HG02759 (cell line): Measurements from ENCODE around the gene RUFY3.
"Not testable (repeated sequence)": the region's sequence is repeated elsewhere in the genome, so short reads cannot be mapped to it uniquely, and the experiment has no call there.

Source experiments
- ATAC-seq: cut with Tn5 transposase; IDR thresholded peaks from one replicate; pipeline ENCODE4 v1.9.1; 2021; ENCODE audit warnings: mild to moderate bottlenecking, moderate library complexity; ENCODE audit not compliant: unreplicated experiment

RUFY3 gene

GRCh38 chr4:70769396-70769795 is 47.6 kb downstream of the RUFY3 start:
- not testable (repeated sequence) for ATAC-seq

DNA sequence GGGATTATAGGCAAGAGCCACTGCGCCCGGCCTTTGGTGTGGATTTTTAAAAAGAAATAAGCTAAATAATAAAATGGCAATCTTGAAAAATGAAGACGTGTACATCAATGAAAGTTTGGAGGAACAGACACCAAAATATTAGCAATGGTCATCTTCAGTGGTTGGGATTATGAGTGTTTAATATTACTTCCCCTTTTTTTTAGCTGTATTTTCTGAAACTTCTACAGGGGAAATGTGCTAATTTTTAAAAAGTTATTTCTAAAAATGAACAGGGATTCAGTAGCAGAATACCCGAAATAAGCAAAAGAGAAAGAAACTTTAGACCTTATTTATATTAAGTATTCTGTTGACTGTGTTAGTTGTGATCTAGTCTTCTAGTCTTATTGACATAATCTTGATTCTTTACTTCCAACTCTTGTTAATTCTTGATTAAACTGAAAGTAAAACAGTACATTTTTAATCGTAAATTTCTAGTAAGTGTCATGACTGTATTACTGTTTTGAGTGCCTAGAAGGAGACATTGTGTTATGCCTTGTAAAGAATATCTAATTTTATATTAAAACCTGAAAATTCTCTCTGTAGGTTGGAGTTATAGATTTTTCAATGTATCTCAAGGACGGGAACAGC is 51.3 kb downstream of the RUFY3 start:
- no peak for ATAC-seq

GRCh38 chr4:70778888-70779422 is 57.2 kb downstream of the RUFY3 start:
- ATAC-seq: no peak

- ATAC-seq: no peak
Measured at GRCh38 chr4:70783096-70783495, 61.3 kb downstream of the RUFY3 start.

GRCh38 chr4:70787496-70787895 is 65.7 kb downstream of the RUFY3 start:
- ATAC-seq: no peak

DNA sequence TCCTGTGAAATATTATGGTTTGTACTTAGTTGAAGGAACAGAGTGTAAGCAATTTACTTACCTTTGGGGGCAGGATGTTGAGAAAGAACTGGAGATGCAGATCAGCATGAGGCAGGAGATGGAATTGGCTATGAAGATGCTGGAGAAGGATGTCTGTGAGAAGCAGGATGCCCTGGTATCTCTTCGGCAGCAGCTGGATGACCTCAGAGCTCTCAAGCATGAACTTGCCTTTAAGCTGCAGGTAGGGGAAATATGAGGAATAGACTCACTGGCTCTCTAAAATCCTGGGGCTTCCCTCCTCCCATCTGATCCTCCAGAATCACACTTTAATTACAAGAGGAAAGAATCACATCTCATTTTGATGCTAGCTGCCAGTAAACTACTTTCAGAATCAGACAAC is 67.0 kb downstream of the RUFY3 start:
- ATAC-seq: no peak

- ATAC-seq: no peak
Measured at GRCh38 chr4:70793626-70794025, 71.9 kb downstream of the RUFY3 start.

GRCh38 chr4:70801265-70801809 is 79.6 kb downstream of the RUFY3 start:
- ATAC-seq: peak; percentile 62

DNA sequence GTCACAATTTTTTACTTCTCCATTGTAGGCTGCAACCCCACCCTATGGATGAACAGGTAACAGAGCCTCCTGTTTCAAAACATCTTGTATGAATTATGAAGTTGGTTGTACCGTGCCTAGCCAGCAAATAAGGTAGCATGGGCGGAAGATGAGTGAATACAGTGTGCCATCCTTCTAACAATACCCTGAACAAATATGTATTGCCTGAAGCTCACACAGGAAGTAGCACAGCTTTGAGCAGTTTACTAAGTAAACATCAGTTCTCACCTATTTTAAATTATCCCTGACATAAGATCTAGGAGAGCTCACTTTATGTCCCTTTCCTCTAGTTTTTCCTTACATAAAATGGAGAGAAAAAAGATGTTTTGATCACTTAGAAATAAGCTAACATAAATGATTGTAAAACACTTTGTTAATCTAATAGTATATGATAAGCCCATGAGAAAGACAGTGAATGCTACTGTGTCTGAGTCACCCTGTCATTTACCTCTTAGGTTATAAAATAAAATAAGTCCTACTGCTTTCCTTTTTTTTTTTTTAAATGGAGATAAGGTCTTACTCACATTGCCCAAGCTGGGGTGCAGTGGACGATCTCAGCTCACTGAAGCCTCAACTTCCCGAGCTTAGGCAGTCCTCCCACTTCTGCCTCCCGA is 81.3 kb downstream of the RUFY3 start:
- no peak for ATAC-seq

DNA sequence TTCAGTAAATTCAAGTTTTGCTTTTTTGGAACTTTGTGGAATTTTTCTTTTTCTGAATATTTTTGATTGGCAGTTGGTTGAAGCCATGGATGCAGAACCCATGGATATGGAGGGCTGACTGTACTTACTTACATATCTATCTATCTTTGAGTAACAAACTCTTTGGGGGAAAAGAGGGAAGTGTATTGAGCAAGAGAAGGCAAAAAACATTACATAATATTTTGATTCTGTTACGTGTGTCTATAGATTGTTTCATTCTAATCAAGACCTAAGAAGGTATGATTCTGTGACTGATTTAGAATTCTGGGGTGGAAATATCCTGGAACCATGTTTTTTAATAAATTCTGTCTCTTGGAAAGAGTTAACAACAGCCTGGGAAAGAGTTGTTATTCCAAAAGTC is 86.4 kb downstream of the RUFY3 start:
- no peak for ATAC-seq

- no peak for ATAC-seq
Measured at GRCh38 chr4:70815370-70815769, 93.6 kb downstream of the RUFY3 start.

DNA sequence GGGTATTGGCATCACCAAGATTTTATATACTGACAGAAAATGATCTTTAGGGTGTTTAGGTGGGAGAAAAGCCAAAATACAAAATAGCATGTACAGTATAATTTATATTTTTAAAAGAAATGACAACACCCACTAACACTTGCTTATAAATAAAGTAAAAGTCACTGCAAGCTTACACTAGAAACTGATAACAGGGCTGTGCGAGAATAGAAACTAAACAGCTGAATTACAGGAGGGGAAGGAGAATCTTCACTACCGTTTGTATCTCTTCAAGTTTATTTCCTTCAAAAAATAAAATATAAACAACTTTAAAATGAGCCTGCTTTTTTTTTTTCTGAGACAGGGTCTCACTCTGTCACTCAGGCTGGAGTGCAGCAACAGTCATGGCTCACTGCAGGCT is 95.1 kb downstream of the RUFY3 start:
- ATAC-seq: no peak

- peak; percentile 57 for ATAC-seq
Measured at GRCh38 chr4:70818173-70818855, 96.5 kb downstream of the RUFY3 start.

DNA sequence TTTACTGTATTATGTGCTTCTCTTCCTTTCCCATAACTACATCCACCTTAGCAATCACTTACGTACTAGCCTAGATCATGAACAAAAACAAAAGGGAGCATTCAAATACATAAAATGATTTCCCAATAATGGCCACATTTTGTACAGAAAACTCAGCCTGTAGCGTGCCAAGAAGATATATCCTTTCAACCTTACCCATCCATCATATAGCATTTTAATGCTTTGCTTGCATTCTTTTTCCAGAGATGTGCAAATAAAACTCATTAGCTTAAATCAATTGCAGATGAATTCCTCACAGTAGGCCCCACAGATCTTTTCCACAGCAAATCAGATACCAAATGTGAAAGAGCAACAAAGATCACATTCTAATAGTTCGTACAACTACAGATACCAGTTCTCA is 97.2 kb downstream of the RUFY3 start:
- ATAC-seq: no peak

GRCh38 chr4:70829015-70829414 is 107.3 kb downstream of the RUFY3 start:
- no peak for ATAC-seq

DNA sequence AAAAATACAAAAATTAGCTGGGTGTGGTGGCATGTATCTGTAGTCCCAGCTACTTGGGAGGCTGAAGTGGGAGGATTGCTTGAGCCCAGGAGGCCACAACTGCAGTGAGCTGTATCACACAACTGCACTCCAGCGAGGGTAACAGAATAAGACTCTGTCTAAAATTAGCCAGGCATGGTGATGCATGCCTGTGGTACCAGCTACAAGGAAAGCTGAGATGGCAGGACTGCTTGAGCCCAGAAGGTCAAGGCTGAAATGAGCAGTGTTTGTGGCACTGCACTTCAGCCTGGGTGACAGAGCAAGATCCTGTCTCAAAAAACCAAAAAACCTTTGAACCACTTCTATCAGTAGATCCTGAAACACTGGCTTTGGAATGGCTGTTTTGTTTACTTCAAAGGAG is 107.7 kb downstream of the RUFY3 start:
- ATAC-seq: no peak

DNA sequence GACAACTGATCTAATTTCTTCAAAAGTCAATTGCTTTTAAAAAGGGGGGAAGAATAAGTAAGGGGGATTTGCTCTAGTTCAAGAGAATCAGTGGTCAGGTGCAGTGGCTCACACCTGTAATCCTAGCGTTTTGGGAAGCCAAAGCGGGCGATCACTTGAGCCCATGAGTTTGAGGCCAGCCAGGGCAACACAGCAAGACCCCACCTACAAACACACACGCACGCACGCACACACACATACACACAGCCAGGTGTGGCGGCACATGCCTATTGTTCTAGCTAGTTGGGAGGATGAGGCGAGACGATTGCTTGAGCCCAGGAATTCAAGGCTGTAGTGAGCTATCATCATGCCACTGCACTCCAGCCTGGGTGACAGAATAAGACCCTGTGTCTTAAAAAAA is 108.3 kb downstream of the RUFY3 start:
- ATAC-seq: no peak

- ATAC-seq: no peak
Measured at GRCh38 chr4:70831293-70831692, 109.5 kb downstream of the RUFY3 start.

- no peak for ATAC-seq
Measured at GRCh38 chr4:70833675-70834074, 111.9 kb downstream of the RUFY3 start.

DNA sequence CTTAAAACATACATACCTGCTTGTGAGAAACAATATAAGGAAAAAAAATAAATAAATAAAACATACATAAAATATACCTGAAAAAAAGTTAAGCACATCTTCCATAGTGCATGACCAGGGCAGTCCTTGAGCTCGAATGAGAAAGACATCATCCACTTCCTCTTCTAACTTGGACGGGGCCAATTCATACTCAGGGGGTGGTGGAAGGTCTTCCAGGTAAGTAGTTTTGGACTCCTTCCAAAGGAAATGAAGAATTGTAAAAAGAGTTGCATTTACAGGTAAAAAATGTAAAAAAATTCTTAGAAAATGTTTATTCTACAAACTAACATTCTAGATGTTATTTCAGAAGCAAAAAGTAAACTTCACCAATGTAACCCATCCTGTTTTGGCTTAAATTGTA is 114.3 kb downstream of the RUFY3 start:
- ATAC-seq: no peak

DNA sequence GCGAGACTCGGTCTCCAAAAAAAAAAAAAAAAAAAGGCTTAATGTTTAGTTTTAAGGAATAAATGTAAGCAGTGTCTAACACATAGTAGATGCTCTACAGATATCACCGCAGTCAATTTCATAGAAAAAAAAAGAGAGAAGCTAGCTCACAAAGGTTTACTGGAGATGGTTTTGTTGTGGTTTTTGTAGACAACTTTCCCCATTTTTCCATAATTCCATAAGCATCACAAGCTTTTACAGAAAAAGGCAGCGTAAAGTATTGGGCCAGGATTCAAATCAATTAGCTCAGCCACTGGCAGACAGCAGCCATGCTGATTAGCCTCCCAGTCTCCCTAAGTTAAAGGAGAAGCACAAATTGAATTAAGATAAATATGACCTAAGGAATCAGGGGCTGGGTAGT is 116.4 kb downstream of the RUFY3 start:
- ATAC-seq: no peak
